Activated T-cell treated with anti-CD3 and anti-CD28 coated beads, Interleukin-2, amount 50 U/mL, for 4 hours (primary cell): ENCODE measurements around the gene DUSP1. TPM values are rescaled to one million over a fixed set of nuclear protein-coding genes. Genes with fewer than 3 reads are reported as not detected.
A peak's percentile ranks its signal among the peaks of the same experiment; 100 is the strongest.

Experiments
- ATAC-seq, 2 donors: fragments of 200-7000 bp; cut with Tn5 transposase; one replicate each; pipeline ENCODE4 v1.10.0; 2021
- DNase-seq: peaks from one replicate; pipeline ENCODE4 v3.0.0-alpha.2; 2020
- H3K27me3 Mint-ChIP-seq: one replicate; pipeline ENCODE4 v1.8.0; 2021; ENCODE audit warnings: low read depth, mixed read lengths
- H3K36me3 Mint-ChIP-seq: one replicate; pipeline ENCODE4 v1.8.0; 2022; ENCODE audit warnings: mixed read lengths; ENCODE audit not compliant: insufficient read depth
- H3K4me1 Mint-ChIP-seq: one replicate; pipeline ENCODE4 v1.8.0; 2021; ENCODE audit warnings: low read depth, mixed read lengths
- H3K4me3 Mint-ChIP-seq: one replicate; pipeline ENCODE4 v1.8.0; 2021; ENCODE audit warnings: mild to moderate bottlenecking, moderate library complexity, mixed read lengths
- H3K9me3 Mint-ChIP-seq: one replicate; pipeline ENCODE4 v1.8.0; 2021; ENCODE audit warnings: mixed read lengths
- total RNA-seq, 3 donors: library from RNA; stranded (reverse); gene quantifications; one replicate each; pipeline ENCODE4 v1.2.1, GENCODE V29; 2021

The DUSP1 gene
- total RNA-seq, 3 donors from 2014 or later: 11.4 to 15.0 (median 15.0) TPM

DNA sequence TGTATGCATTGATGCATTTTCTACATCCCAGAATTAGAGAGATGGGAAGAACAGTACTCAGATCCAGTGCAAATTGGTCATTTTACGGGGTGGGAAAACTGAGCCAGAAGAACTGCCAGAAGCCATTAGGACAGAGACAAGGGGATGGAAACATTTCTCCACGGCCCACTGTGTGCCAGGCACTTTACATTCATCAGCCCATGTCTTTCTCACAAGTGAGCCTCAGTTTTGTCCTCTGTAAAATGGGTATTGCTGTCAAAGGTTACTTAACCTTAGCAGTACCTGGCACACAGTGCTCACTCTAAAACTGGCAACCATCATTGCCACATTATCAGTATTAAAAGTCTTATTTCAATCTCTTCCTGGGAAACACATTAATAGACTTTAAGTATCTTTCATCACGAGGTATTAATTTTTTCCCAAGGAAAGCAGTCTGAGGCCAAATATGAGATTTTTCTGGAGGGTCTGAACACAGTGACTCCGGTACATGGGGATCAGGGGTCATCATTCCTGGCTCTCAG lies 5.2 kb downstream of the DUSP1 start:
- DNase-seq (no peak), ATAC-seq (no peak)
- H3K4me1 Mint-ChIP-seq: peaks cover 63% of the 10 kb centered on the region

GRCh38 chr5:172764861-172765765 lies 5.9 kb downstream of the DUSP1 start:
- Mint-ChIP-seq H3K36me3 (peaks cover 19% of the 10 kb centered on the region), H3K9me3 (peaks cover 7% of the 10 kb centered on the region), H3K4me3 (peak overlapping the region; percentile 83), H3K27me3 (no peaks in the 10 kb centered on the region), H3K4me1 (peaks cover 61% of the 10 kb centered on the region)
- ATAC-seq (peak; percentile 92 to 95), DNase-seq (peak; percentile 89)

More for the DNA sequence above, 5.2 kb downstream of the DUSP1 start:
- no peaks in the 10 kb centered on the region for H3K27me3 Mint-ChIP-seq
- peaks cover 20% of the 10 kb centered on the region for H3K36me3 Mint-ChIP-seq
- peak overlapping the region; percentile 83 for H3K4me3 Mint-ChIP-seq
- H3K9me3 Mint-ChIP-seq: peaks cover 5% of the 10 kb centered on the region

DNA sequence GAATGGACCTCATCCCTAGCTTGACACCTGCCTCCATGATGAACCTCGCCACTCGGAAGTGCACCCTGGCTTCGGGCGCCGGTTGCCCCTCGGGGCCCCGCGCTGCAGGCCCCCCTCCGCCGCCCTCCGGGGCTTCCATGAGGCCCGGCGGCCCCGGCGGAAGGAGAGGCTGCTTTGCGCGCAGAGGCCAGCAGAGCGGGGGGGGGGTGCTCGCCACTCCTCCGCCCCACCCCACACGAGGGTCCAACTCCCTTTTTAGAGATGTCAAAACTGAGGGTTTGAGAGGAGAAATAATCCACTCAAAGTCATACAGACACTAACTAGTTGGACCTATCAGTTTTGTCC lies 7.9 kb downstream of the DUSP1 start:
- Mint-ChIP-seq H3K4me1 (peaks cover 41% of the 10 kb centered on the region), H3K36me3 (peaks cover 1% of the 10 kb centered on the region), H3K27me3 (no peaks in the 10 kb centered on the region), H3K4me3 (no peak overlapping the region), H3K9me3 (peaks cover 12% of the 10 kb centered on the region)
- DNase-seq (no peak), ATAC-seq (no peak)

DNA sequence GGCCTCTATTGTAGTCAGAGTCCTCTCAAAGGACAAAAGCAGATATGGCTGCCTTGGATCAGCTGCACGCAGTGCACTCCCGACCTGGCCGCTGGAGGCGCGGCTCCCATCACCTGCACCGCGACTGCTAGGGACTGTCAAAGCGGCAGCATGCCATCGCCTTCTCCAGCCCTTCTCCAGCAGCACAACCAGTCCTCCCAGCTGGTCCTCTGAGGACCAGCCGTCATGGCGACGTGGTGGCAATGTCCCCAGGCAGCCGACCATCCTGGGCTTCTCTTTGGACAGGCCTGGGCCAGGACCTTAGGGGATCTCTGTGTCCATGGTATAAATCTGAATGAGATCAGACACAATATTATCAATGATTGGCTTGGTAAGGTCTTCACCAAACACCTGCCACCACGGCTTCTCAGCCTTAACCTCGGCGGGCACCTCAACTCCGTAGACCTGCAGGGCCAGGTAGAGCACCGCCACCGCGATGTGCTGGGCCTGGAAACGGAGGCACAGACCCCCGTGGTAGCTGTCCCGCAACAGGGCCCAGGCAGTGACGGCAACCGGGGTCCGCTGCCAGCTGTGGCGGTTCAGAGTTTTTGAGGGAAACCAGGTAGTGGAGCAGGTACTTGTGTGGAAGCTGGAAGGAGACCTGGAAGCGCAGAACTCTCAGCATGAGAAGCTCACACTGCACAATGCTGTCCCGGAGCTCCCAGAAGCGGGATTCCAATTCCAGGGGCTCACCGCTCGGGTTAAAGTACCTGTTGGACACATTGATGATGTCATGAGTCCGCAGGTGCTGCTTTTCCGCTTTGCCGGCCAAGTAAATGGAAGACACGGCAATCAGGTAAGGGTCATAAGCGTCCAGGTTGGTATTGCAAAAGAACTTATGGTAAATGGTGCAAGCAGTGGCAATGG lies 8.5 kb downstream of the DUSP1 start:
- Mint-ChIP-seq H3K4me3 (no peak overlapping the region), H3K4me1 (peaks cover 35% of the 10 kb centered on the region), H3K36me3 (no peaks in the 10 kb centered on the region), H3K9me3 (peaks cover 12% of the 10 kb centered on the region), H3K27me3 (no peaks in the 10 kb centered on the region)
- ATAC-seq (no peak), DNase-seq (no peak)

DNA sequence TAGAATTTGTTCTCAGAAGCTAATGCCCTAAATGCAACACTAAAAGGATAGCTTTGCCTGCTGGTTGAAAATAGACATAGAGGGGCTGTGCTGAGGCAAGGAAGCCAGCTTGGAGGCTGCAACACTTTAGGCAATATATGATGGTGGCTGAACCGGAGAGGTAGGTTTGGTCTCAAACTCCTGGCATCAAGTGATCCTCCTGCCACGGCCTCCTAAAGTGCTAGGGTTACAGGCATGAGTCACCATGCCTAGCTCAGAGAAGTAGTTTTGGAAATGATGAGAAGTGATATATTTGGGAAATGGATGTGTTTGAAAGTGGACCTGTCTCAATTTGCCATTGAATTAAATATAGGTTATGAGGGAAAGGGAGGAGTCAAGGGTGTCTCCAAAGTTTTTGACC lies 10.0 kb downstream of the DUSP1 start:
- DNase-seq (no peak), ATAC-seq (no peak)
- no peaks in the 10 kb centered on the region for H3K27me3 Mint-ChIP-seq
- peaks cover 12% of the 10 kb centered on the region for H3K9me3 Mint-ChIP-seq
- H3K4me1 Mint-ChIP-seq: peaks cover 21% of the 10 kb centered on the region
- H3K36me3 Mint-ChIP-seq: no peaks in the 10 kb centered on the region
- no peak overlapping the region for H3K4me3 Mint-ChIP-seq

- H3K4me3 Mint-ChIP-seq: no peak overlapping the region
- DNase-seq (no peak), ATAC-seq (no peak)
- no peaks in the 10 kb centered on the region for H3K27me3 Mint-ChIP-seq
- peaks cover 13% of the 10 kb centered on the region for H3K4me1 Mint-ChIP-seq
- no peaks in the 10 kb centered on the region for H3K36me3 Mint-ChIP-seq
- peaks cover 12% of the 10 kb centered on the region for H3K9me3 Mint-ChIP-seq
Measured at GRCh38 chr5:172760136-172760535, 10.9 kb downstream of the DUSP1 start.

GRCh38 chr5:172758834-172759149 lies 12.2 kb downstream of the DUSP1 start:
- ATAC-seq (no peak), DNase-seq (no peak)
- no peaks in the 10 kb centered on the region for H3K27me3 Mint-ChIP-seq
- peaks cover 2% of the 10 kb centered on the region for H3K4me1 Mint-ChIP-seq
- H3K9me3 Mint-ChIP-seq: peaks cover 12% of the 10 kb centered on the region
- no peaks in the 10 kb centered on the region for H3K36me3 Mint-ChIP-seq
- no peak overlapping the region for H3K4me3 Mint-ChIP-seq

DNA sequence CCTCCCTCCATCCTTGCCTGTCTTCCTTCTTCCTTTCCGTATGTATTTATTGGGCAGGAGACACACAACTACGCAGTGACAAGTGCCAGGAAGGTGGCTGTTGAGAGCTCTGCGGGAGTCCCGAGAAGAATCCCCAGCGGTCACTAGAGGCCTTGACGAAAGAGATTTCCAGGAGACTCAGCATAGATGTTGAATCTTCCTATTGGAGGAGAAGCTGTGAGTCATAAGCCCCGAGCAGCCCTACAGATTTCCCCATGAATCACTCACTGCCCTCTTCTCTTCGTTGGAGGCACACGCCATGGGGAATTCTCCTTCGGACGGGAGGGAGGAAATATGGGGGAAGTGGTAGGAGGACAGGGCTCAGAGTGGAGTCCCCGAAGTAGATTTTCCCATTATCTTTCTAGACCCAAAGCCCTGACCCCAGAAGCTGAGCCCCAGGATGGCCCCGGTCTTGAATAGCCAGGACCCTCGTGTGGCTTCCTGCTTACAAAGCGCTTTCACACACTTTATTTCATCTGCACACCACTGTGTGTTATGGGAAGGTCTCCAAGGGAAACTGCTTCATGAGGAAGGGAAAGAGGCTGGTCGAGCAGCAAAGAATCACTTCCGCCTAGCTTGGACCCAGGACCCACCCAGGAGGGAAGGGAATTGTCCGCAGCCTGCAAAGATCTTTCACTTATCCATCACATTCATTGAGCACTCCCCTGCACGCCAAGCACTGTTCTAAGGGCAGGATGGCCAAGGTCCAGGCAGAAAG lies 12.7 kb downstream of the DUSP1 start:
- H3K4me1 Mint-ChIP-seq: no peaks in the 10 kb centered on the region
- H3K9me3 Mint-ChIP-seq: peaks cover 12% of the 10 kb centered on the region
- DNase-seq: no peak
- ATAC-seq: no peak
- no peaks in the 10 kb centered on the region for H3K36me3 Mint-ChIP-seq
- H3K27me3 Mint-ChIP-seq: no peaks in the 10 kb centered on the region
- H3K4me3 Mint-ChIP-seq: no peak overlapping the region

GRCh38 chr5:172757394-172758010 lies 13.5 kb downstream of the DUSP1 start:
- Mint-ChIP-seq H3K4me1 (no peaks in the 10 kb centered on the region), H3K36me3 (no peaks in the 10 kb centered on the region), H3K9me3 (peaks cover 12% of the 10 kb centered on the region), H3K27me3 (no peaks in the 10 kb centered on the region), H3K4me3 (no peak overlapping the region)
- DNase-seq (no peak), ATAC-seq (no peak)

- no peaks in the 10 kb centered on the region for H3K36me3 Mint-ChIP-seq
- ATAC-seq: no peak
- no peaks in the 10 kb centered on the region for H3K4me1 Mint-ChIP-seq
- DNase-seq: no peak
- H3K4me3 Mint-ChIP-seq: no peak overlapping the region
- H3K9me3 Mint-ChIP-seq: peaks cover 12% of the 10 kb centered on the region
- no peaks in the 10 kb centered on the region for H3K27me3 Mint-ChIP-seq
Measured at GRCh38 chr5:172756764-172757393, 14.1 kb downstream of the DUSP1 start.

DNA sequence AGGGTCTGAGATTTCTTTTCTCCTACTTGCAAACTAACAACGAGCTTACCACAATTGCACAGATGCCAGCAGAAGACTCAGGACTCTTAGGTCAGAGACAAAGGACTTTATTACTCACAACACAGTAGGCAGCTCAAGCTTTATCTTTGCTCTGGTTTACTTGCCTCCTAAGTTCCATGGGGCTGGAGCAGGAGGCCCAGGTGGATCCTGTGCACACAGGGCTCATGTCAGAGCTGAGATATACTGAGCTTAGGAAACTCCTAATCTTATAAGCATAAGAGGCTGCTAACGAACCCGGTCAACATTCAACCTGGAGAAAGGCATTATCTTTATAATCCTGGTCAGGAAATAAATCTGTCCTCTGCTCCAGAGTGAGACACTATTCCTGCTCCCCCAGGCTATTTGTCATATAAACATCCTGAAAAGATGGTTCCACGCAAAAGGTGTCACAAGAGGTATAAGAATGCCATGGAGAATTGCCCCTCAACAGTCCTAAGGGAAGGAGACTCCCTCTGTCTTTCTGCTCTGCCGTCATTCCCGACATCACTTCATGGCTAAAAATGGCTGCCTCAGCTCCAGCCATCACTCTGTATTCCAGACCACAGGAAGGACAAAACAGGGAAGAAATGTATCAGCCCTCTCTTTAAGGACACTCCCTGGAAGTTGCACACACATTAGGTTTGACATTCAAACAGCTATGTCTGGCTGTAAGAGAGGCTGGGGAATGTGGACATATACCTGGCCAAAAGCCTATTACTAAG lies 16.2 kb downstream of the DUSP1 start:
- Mint-ChIP-seq H3K4me3 (no peak overlapping the region), H3K9me3 (peaks cover 2% of the 10 kb centered on the region), H3K36me3 (no peaks in the 10 kb centered on the region), H3K4me1 (no peaks in the 10 kb centered on the region), H3K27me3 (no peaks in the 10 kb centered on the region)
- ATAC-seq (no peak), DNase-seq (no peak)

DNA sequence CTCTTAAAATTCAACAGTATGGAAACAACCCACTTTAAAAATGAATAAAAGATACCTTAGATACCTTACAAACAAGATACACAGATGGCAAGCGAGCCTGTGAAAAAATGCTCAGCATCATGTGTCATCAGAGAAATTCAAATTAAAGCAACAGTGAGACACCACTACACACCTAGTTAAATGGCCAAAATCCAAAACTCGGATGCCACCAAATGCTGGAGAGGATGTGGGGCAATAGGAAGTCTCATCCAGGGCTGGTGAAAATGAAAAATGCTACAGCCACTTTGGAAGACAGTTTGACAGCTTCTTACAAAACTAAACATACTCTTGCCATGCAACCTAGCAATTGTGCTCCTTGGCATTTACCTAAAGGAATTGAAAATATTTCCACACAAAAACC lies 17.9 kb downstream of the DUSP1 start:
- ATAC-seq (no peak), DNase-seq (no peak)
- no peak overlapping the region for H3K4me3 Mint-ChIP-seq
- H3K36me3 Mint-ChIP-seq: no peaks in the 10 kb centered on the region
- no peaks in the 10 kb centered on the region for H3K4me1 Mint-ChIP-seq
- no peaks in the 10 kb centered on the region for H3K9me3 Mint-ChIP-seq
- peaks cover 2% of the 10 kb centered on the region for H3K27me3 Mint-ChIP-seq
